ENCODE measurements around the gene CLK2. TPM values are rescaled to one million over a fixed set of nuclear protein-coding genes. Genes with fewer than 3 reads are reported as not detected.

Gene CLK2
- 41.7 and 62.2 TPM in 2 replicates for total RNA-seq (ENCODE audit: low replicate concordance)

- H4K20me1 ChIP-seq (ENCODE audit: low read depth): peaks cover 38% of the 10 kb centered on the region
These were observed at the start of gene CLK2 for GRCh38 chr1:155273343-155274245. Gene CLK2, minus strand, starts transcription at chr1:155273504. Its CDS starts 2,527 bp downstream, at chr1:155270977.

GRCh38 chr1:155322571-155322952 lies 49.3 kb upstream of the CLK2 start:
- Mint-ChIP-seq H3K36me3 (peaks cover 25% of the 10 kb centered on the region), H3K9me3 (no peaks in the 10 kb centered on the region), H3K27me3 (ENCODE audit: insufficient read depth, low read depth) (peaks cover 7% of the 10 kb centered on the region), H3K4me1 (peaks cover 39% of the 10 kb centered on the region), H3K4me3 (peak overlapping the region; percentile 86), H3K27ac (peak overlapping the region; percentile 50)
- Histone ChIP-seq H3K4me2 (peak overlapping the region; percentile 87), H4K20me1 (ENCODE audit: low read depth) (peaks cover 45% of the 10 kb centered on the region), H3K4me3 (peak overlapping the region; percentile 82), H3F3A (ENCODE audit: low read depth) (peaks cover 73% of the 10 kb centered on the region), H2AFZ (replicated peaks) (no peak overlapping the region), H3K27me3 (no peaks in the 10 kb centered on the region), H3K9me3 (ENCODE audit: low read depth) (no peaks in the 10 kb centered on the region), H3K4me1 (peaks cover 19% of the 10 kb centered on the region), H3K79me2 (ENCODE audit: low read depth) (peaks cover 24% of the 10 kb centered on the region), H3K9ac (no peak overlapping the region), H3K36me3 (no peaks in the 10 kb centered on the region), H3K27ac (peak overlapping the region; percentile 47)
- TF ChIP-seq EZH2 (IDR thresholded peaks at IDR 0.05) (no peak), EZH2phosphoT487 (IDR thresholded peaks at IDR 0.05) (no peak)
- TF ChIP-seq, protein P1, sequence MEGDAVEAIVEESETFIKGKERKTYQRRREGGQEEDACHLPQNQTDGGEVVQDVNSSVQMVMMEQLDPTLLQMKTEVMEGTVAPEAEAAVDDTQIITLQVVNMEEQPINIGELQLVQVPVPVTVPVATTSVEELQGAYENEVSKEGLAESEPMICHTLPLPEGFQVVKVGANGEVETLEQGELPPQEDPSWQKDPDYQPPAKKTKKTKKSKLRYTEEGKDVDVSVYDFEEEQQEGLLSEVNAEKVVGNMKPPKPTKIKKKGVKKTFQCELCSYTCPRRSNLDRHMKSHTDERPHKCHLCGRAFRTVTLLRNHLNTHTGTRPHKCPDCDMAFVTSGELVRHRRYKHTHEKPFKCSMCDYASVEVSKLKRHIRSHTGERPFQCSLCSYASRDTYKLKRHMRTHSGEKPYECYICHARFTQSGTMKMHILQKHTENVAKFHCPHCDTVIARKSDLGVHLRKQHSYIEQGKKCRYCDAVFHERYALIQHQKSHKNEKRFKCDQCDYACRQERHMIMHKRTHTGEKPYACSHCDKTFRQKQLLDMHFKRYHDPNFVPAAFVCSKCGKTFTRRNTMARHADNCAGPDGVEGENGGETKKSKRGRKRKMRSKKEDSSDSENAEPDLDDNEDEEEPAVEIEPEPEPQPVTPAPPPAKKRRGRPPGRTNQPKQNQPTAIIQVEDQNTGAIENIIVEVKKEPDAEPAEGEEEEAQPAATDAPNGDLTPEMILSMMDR (IDR thresholded peaks at IDR 0.05): no peak
- DNase-seq (ENCODE audit: low spot score): peak; percentile 64

More at GRCh38 chr1:155273343-155274245, at the start of gene CLK2:
- Histone ChIP-seq H3K4me2 (peak within 1 kb of the TSS; percentile 88), H3K36me3 (peaks cover 6% of the 10 kb centered on the region), H3K9ac (peak within 1 kb of the TSS; percentile 65), H3K4me3 (peak within 1 kb of the TSS; percentile 80), H3K79me2 (ENCODE audit: low read depth) (peaks cover 40% of the 10 kb centered on the region), H3K27me3 (peaks cover 6% of the 10 kb centered on the region), H3K4me1 (peaks cover 27% of the 10 kb centered on the region), H2AFZ (replicated peaks) (peak within 1 kb of the TSS; percentile 71), H3K27ac (peak within 1 kb of the TSS; percentile 81), H3F3A (ENCODE audit: low read depth) (peaks cover 62% of the 10 kb centered on the region), H3K9me3 (ENCODE audit: low read depth) (no peaks in the 10 kb centered on the region)
- peak; percentile 99 for DNase-seq (ENCODE audit: low spot score)
- Mint-ChIP-seq H3K27ac (peak within 1 kb of the TSS; percentile 90), H3K4me3 (peak within 1 kb of the TSS; percentile 95), H3K27me3 (ENCODE audit: insufficient read depth, low read depth) (peaks cover 3% of the 10 kb centered on the region), H3K9me3 (no peaks in the 10 kb centered on the region), H3K4me1 (peaks cover 36% of the 10 kb centered on the region), H3K36me3 (peaks cover 23% of the 10 kb centered on the region)
- no peak for TF ChIP-seq EZH2phosphoT487 (IDR thresholded peaks at IDR 0.05)
- TF ChIP-seq, protein P1 (IDR thresholded peaks at IDR 0.05): peak; percentile 4

DNA sequence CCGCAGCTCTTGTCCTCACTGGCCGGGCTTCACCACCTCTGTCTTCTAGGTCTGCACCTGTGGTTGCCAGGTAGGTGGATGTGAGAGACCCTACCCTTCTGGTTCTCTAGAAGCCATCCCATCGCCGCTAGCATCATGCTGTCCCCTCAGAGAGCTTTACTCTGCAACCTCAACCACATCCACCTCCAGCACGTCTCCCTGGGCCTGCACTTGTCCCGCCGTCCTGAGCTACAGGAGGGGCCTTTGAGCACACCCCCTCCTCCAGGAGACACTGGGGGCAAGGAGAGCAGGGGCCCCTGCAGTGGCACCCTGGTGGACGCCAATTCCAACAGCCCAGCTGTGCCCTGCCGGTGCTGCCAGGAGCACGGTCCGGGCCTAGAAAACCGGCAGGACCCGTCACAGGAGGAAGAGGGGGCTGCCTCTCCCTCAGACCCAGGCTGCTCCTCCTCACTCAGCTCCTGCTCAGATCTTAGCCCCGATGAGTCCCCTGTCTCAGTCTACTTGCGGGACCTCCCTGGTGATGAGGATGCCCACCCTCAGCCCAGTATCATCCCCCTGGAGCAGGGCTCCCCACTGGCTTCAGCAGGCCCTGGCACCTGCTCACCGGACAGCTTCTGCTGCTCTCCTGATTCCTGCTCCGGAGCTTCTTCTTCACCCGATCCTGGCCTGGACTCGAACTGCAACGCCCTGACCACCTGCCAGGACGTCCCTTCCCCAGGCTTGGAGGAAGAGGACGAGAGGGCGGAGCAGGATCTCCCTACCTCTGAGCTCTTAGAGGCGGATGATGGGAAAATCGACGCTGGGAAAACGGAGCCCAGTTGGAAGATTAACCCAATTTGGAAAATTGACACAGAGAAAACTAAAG lies 48.6 kb upstream of the CLK2 start:
- Histone ChIP-seq H3K4me2 (peak overlapping the region; percentile 87), H4K20me1 (ENCODE audit: low read depth) (peaks cover 50% of the 10 kb centered on the region), H3K9ac (no peak overlapping the region), H2AFZ (replicated peaks) (no peak overlapping the region), H3F3A (ENCODE audit: low read depth) (peaks cover 80% of the 10 kb centered on the region), H3K27me3 (no peaks in the 10 kb centered on the region), H3K4me3 (peak overlapping the region; percentile 82), H3K4me1 (peaks cover 19% of the 10 kb centered on the region), H3K9me3 (ENCODE audit: low read depth) (no peaks in the 10 kb centered on the region), H3K79me2 (ENCODE audit: low read depth) (peaks cover 24% of the 10 kb centered on the region), H3K27ac (no peak overlapping the region), H3K36me3 (no peaks in the 10 kb centered on the region)
- H3K27ac Mint-ChIP-seq: peak overlapping the region; percentile 50
- H3K4me1 Mint-ChIP-seq: peaks cover 39% of the 10 kb centered on the region
- peaks cover 7% of the 10 kb centered on the region for H3K27me3 Mint-ChIP-seq (ENCODE audit: insufficient read depth, low read depth)
- TF ChIP-seq, protein P1 (IDR thresholded peaks at IDR 0.05): no peak
- no peak for TF ChIP-seq EZH2phosphoT487 (IDR thresholded peaks at IDR 0.05)
- no peak for TF ChIP-seq EZH2 (IDR thresholded peaks at IDR 0.05)
- H3K4me3 Mint-ChIP-seq: peak overlapping the region; percentile 86
- H3K36me3 Mint-ChIP-seq: peaks cover 24% of the 10 kb centered on the region
- peak; percentile 42 for DNase-seq (ENCODE audit: low spot score)
- H3K9me3 Mint-ChIP-seq: no peaks in the 10 kb centered on the region

All from neural progenitor cell (in vitro differentiated cells).